ENCODE measurements around the gene C17orf107.

C17orf107 gene

DNA sequence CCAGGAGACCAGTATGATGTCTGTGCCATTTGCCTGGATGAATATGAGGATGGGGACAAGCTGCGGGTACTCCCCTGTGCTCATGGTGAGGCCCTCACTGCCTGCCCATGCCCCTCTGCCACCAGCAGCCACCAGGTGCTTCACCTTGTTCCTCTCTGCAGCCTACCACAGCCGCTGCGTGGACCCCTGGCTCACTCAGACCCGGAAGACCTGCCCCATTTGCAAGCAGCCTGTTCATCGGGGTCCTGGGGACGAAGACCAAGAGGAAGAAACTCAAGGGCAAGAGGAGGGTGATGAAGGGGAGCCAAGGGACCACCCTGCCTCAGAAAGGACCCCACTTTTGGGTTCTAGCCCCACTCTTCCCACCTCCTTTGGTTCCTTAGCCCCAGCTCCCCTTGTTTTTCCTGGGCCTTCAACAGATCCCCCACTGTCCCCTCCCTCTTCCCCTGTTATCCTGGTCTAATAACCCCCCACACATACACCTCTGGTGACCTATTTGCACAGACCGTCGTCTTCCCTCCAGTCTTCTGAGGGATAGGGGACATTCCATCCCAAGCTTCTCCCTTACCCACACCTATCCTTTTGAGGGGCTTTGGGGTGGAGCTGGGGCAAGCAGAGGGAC lies 45.3 kb downstream of the C17orf107 start:
- H3K27me3 ChIP-seq (replicated peaks) = no peaks in the 10 kb centered on the region

GRCh38 chr17:4945176-4945943 lies 46.0 kb downstream of the C17orf107 start:
- TF ChIP-seq, protein P1, sequence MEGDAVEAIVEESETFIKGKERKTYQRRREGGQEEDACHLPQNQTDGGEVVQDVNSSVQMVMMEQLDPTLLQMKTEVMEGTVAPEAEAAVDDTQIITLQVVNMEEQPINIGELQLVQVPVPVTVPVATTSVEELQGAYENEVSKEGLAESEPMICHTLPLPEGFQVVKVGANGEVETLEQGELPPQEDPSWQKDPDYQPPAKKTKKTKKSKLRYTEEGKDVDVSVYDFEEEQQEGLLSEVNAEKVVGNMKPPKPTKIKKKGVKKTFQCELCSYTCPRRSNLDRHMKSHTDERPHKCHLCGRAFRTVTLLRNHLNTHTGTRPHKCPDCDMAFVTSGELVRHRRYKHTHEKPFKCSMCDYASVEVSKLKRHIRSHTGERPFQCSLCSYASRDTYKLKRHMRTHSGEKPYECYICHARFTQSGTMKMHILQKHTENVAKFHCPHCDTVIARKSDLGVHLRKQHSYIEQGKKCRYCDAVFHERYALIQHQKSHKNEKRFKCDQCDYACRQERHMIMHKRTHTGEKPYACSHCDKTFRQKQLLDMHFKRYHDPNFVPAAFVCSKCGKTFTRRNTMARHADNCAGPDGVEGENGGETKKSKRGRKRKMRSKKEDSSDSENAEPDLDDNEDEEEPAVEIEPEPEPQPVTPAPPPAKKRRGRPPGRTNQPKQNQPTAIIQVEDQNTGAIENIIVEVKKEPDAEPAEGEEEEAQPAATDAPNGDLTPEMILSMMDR (IDR thresholded peaks at IDR 0.05; ENCODE audit: low read depth, low read length, missing control alignments) = no peak
- DNase-seq = peak; percentile 90
- H3K27ac ChIP-seq = peak overlapping the region; percentile 87
- H3K27me3 ChIP-seq (replicated peaks) = no peaks in the 10 kb centered on the region
- peaks cover 57% of the 10 kb centered on the region for H3K36me3 ChIP-seq (replicated peaks)
- in situ Hi-C loops (cut with HindIII; ENCODE audit: low pct_ligation_motif_present, low sequenced_read_pairs) = no loop called here
- peak overlapping the region; percentile 99 for H3K4me3 ChIP-seq (ENCODE audit: low read depth, low read length)

More for the DNA sequence above, 45.3 kb downstream of the C17orf107 start:
- in situ Hi-C loops (cut with HindIII; ENCODE audit: low pct_ligation_motif_present, low sequenced_read_pairs) = no loop called here
- Histone ChIP-seq H3K36me3 (replicated peaks) (peaks cover 57% of the 10 kb centered on the region), H3K4me3 (ENCODE audit: low read depth, low read length) (peak overlapping the region; percentile 17), H3K27ac (peak overlapping the region; percentile 87)
- TF ChIP-seq, protein P1 (IDR thresholded peaks at IDR 0.05; ENCODE audit: low read depth, low read length, missing control alignments) = no peak
- DNase-seq = no peak

DNA sequence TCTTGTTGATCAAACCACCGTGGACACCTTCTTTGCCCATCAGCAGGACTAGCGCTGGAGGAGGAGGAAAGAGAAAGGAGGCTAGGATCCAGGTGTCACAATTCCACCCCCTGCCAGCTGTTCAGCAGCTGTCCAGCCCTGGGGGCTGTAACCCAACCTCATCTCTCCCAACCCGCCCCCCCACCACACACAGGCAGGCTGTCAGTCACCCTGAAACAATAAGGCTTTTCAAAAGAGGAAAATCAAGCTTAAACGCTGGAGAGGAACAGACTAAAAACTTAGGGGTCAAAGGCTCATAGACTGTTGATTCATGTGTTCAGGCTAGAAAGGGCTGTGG lies 46.6 kb downstream of the C17orf107 start:
- peak overlapping the region; percentile 87 for H3K27ac ChIP-seq
- H3K27me3 ChIP-seq (replicated peaks) = no peaks in the 10 kb centered on the region
- in situ Hi-C loops (cut with HindIII; ENCODE audit: low pct_ligation_motif_present, low sequenced_read_pairs) = no loop called here
- H3K4me3 ChIP-seq (ENCODE audit: low read depth, low read length) = peak overlapping the region; percentile 99
- DNase-seq = no peak
- H3K36me3 ChIP-seq (replicated peaks) = peaks cover 57% of the 10 kb centered on the region
- TF ChIP-seq, protein P1 (IDR thresholded peaks at IDR 0.05; ENCODE audit: low read depth, low read length, missing control alignments) = no peak

DNA sequence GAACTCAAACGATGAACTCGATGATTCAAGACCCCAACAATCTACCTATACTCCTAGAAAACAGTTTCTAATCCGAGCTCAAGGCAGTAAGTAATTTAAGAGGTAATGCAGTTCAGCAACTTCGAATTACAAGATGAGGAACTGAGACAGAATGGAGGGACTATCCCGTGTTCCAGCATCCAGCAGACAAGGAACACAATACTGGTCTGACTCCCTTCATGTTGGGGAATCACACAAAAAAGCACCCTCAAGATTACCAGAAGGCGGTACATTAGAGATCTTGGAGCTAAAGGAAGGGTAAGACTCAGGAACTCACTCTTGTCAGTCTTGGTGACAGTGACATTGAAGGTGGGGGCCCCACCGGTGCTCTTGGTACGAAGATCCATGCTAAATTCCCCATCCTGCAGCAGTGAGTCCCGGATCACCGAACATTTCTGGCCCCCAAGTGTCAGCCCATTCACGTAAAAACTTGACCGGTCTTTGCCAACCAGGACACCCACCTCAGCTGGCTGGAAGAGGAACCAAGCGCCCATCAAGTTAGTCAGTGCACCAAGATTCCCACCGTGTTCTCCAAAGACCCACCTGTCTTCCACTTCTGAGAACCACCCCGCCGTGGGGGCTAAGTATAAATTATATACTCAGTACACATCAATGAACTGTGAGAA lies 47.1 kb downstream of the C17orf107 start:
- H3K27ac ChIP-seq = peak overlapping the region; percentile 44
- in situ Hi-C loops (cut with HindIII; ENCODE audit: low pct_ligation_motif_present, low sequenced_read_pairs) = no loop called here
- DNase-seq = no peak
- TF ChIP-seq, protein P1 (IDR thresholded peaks at IDR 0.05; ENCODE audit: low read depth, low read length, missing control alignments) = no peak
- H3K36me3 ChIP-seq (replicated peaks) = peaks cover 57% of the 10 kb centered on the region
- H3K4me3 ChIP-seq (ENCODE audit: low read depth, low read length) = peak overlapping the region; percentile 99
- no peaks in the 10 kb centered on the region for H3K27me3 ChIP-seq (replicated peaks)

- Histone ChIP-seq H3K27ac (peak overlapping the region; percentile 44), H3K36me3 (replicated peaks) (peaks cover 57% of the 10 kb centered on the region)
Measured at GRCh38 chr17:4947010-4947410, 47.7 kb downstream of the C17orf107 start.

More at GRCh38 chr17:4947010-4947410, 47.7 kb downstream of the C17orf107 start:
- TF ChIP-seq, protein P1 (IDR thresholded peaks at IDR 0.05; ENCODE audit: low read depth, low read length, missing control alignments) = no peak
- Histone ChIP-seq H3K4me3 (ENCODE audit: low read depth, low read length) (peak overlapping the region; percentile 99), H3K27me3 (replicated peaks) (no peaks in the 10 kb centered on the region)
- in situ Hi-C loops (cut with HindIII; ENCODE audit: low pct_ligation_motif_present, low sequenced_read_pairs) = no loop called here
- no peak for DNase-seq

Data from brain microvascular endothelial cell (primary cell).